Fibroblast of skin of back (primary cell): ENCODE measurements around the gene GABPB1.
A peak's percentile ranks its signal among the peaks of the same experiment; 100 is the strongest.

ENCODE experiments used
- DNase-seq: peaks from one replicate; pipeline ENCODE4 v3.0.0-alpha.2; 2013

Gene GABPB1

DNA sequence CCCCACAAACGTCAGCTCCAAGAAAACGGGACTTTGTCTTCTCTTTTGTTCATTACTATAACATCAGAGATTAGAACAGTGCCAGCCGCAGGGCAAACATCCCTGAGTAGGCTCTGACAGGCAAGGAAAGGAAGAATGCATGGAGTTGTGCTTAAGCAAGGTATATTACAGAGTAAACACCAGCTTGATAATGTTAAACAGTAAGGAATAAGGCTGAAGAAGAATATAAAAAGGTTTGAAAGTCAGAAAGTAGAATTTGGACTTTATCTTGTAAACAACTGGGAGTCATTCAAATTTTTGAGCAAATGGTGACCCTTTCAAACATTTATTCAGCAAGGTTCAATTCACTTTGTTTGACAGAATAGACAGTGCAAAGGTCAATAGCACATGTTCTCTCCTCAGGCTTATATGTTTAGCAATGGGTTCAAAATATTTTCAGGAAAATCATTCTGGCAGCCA is 11.0 kb downstream of the GABPB1 start:
- DNase-seq = no peak

DNA sequence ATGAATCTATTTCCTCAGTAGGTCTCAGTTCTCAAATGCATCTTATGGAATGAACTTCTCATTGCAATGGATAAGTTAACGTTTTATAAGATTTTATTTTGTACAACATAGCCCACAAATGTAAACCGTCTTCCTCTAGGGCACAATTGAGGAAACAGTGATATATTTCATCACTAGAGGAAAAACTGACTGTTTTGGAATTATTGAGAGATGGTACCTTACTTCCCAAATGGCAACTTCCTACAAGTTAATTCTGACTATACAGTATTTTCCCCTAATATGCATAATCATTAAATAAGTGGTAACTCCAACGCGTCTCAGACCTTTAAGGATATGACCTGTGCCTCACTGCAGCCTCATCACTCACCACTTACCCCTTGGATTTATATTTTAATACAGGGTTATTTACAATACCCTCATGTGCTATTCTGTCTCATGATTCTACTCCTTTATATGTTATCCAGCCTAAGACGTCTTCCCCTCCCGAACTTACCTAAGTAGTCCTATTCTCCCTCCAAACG is 13.3 kb downstream of the GABPB1 start:
- DNase-seq = no peak

DNA sequence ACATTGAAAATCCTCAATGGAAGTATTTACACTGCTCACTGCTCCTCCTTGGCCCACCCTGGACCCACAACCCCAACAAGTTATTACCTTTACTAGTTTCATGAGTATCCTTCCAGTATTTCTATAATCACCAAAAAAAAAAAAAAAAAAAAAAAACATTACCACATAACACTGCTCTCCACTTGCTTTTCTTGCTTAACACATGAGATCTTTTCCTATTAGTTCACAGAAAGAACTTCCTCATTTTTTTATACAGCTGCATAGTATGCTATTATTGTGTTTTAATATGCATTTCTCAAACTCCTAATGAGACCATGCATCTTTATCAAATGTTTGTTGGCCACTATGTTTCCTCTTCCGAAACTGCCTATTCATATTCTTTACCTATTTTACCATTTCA is 14.6 kb downstream of the GABPB1 start:
- no peak for DNase-seq

DNA sequence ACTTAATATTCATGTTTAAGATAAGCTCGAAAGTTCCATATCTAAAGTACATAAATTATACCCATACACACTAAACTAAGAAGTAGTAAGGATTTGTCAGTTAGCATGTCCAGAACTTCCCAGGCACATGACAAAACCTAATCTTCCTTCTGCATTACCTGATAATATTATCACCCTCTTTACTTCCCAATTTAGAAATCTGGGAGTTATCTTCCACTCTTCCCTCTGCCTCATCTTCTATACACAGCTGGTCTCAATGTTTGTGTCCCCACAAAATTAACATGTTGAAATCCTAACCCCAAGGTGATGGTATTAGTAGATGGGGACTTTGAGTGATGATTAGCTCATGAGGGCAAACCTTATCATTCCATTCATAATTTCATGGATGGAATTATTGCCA is 15.3 kb downstream of the GABPB1 start:
- DNase-seq = no peak

DNA sequence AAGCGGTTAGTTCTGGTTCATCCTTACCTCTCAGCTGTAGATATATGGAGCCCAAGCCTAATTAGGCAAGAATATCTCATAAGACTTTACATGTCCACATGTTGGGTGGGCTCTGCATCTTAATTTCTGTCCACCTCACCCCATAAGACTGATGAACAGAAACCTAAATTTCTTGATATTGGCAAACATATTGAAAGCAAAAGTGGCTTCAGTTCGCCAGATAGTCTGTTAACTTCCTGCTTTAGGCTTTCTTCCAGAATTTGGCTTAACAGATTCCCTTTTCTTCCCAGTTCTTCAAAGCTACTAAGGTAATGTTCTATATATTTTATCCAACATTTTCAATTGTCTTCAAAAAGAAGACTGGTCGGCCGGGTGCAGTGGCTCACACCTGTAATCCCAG is 19.7 kb downstream of the GABPB1 start:
- no peak for DNase-seq

GRCh38 chr15:50333229-50333628 is 21.8 kb downstream of the GABPB1 start:
- no peak for DNase-seq

- no peak for DNase-seq
Observed at GRCh38 chr15:50330921-50331320, 24.1 kb downstream of the GABPB1 start.

- DNase-seq = no peak
Observed at GRCh38 chr15:50328116-50328515, 26.9 kb downstream of the GABPB1 start.

- no peak for DNase-seq
Observed at GRCh38 chr15:50321680-50322210, 33.3 kb downstream of the GABPB1 start.

DNA sequence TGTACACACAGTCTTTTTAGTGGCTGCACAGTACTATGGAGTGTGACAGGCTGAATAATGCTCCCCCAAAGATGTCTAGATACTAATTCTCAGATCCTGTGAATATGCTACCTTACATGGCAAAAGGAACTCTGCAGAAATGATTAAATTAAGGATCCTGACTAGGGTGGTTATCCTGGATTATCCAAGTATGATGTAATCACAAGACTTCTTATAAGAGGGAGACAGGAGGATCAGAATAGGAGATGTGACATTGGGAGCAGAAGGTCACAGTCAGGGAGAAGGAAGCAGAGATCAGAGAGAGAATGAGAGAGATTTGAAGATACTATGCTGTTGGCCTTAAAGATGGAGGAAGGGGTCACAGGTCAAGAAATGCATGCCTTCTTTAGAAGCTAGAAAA is 34.5 kb downstream of the GABPB1 start:
- no peak for DNase-seq

DNA sequence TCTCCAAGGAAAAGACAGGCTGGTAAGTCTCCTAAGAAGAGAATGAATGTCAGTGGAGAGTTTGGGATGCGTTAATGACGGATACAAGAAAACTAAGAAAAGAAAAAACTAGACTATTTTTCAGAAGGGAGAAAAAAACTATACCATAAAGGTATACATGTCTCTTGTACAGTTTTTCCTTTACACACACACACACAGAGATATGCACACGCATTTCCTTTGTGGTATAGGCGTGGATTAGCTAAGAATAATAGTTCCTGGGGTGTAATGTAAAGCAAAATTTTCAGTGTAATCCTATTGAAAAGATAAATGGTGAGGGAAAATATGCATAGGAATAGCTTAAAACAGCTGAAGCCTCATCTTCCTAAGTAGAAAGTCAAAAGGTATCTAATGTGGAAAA is 36.3 kb downstream of the GABPB1 start:
- no peak for DNase-seq

DNA sequence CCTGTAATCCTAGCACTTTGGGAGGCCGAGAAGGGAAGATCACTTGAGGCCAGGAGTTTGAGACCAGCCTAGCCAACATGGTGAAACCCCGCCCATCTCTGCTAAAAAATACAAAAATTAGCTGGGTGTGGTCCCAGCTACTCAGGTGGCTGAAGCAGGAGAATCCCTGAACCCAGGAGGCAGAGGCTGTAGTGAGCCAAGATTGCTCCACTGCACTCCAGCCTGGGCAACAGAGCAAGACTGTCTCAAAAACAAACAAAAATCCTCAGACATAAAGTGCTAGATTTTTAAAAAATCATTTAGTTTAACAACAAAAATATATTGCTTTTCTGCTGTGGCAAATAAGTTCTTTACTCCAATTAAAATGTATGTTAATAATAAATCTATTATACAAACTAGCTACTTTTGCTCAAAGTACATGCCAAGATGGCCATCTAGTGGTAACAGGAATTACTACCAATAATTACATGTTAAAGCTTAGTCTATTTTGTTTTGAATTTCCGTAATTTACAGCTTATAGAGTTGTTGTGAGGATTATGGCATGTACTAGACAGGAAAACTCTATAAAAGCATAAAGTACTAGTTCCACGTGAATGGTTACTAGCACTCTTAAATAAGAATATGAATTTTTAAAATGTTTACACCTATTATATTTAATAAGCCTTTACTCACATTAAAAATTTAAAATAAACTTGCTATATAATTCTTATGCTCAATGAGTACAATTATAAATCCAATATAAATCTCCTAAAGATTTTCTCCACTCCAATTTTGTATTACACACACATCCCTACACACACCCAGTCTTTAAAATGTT is 39.0 kb downstream of the GABPB1 start:
- peak; percentile 31 for DNase-seq

DNA sequence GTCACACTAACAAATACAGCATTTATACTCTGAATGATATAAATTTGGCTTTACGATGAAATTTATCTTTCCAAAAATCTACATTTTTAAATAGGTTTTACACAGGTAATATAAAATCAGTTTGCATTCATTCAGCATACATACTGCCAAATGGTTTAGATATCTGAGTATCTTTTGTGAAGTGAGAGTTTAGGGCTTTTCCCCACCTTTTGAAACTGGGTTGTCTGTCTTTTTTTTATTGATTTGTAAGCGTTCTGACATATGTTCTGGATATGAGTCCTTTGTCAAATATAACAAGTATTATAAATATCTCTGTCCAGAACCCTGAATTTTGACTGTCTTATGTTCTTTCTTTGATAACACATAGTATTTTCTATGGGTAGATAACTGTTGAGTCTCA is 42.4 kb downstream of the GABPB1 start:
- DNase-seq = no peak

GRCh38 chr15:50307799-50308198 is 47.2 kb downstream of the GABPB1 start:
- no peak for DNase-seq

DNA sequence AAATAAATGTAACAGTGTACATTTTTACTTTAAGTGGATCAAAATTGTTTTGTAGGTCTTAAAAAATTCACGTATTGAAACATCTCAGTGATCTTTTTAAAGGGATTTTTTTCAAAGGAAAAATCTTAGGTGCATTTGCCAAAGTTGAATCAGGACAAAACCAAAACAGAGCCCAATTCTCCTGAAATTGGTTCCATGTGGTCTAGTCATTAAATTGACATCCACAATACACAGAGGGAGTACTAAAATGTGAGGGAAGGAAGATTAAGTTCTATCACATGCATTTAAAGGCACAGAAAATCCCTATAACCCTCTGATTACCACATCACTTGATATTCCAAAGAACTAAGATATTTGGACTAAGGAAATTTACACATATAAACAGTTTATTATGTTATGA is 50.2 kb downstream of the GABPB1 start:
- no peak for DNase-seq

DNA sequence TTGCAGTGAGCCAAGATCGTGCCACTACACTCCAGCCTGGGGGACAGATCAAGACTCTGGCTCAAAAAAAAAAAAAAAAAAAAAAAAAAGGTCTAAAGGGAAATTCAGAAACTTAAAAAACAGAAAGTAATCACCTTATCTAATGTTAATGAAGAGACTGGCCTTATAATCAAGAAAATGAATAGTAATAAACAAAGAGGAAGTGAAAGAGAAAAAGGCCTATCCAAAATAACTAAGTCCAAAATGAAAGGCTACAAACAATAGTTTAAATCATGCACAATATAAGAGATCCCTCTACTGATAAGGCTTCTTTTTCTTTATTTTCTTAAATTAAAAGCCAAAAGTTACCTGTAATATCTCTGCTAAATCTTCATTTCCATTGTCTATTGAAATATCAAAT is 52.4 kb downstream of the GABPB1 start:
- no peak for DNase-seq

GRCh38 chr15:50298340-50298739 is 56.7 kb downstream of the GABPB1 start:
- DNase-seq = no peak

GRCh38 chr15:50295966-50296365 is 59.0 kb downstream of the GABPB1 start:
- DNase-seq = no peak

- DNase-seq = no peak
Observed at GRCh38 chr15:50289749-50290148, 65.2 kb downstream of the GABPB1 start.

DNA sequence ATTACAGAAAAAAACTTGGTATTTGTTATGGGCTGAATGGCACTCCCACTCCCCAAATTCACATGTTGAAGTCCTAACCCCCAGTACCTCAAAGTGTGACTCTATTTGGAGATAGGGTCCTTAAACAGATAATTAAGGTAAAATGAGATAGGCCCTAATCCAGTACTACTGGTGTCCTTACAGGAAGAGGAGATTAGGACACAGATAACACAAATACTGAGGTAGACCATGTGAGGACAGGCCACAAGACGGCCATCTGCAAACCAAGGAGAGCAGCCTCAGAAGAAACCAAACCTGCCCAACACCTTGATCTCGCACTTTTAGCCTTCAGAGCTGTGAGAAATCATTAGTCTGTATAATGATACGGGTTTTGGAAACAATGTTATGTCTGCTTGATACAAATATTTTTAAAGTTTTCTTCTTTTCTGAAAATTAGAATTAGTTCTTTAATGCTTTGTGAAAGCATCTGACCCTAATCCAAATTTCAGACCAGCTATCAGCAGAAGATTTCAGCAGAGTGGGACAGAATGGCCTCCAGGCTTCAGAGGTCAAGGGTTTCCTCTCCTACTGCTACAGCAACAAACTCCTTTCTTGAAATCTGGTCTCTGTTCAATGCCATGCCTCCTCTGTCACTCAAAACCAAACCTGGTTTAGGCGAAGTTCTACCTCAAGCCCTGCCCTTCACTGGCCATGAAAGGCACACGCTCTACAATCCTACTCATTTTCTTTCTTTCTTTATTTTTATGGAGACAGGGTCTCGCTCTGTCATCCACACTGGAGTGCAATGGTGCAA is 67.5 kb downstream of the GABPB1 start:
- DNase-seq = no peak

DNA sequence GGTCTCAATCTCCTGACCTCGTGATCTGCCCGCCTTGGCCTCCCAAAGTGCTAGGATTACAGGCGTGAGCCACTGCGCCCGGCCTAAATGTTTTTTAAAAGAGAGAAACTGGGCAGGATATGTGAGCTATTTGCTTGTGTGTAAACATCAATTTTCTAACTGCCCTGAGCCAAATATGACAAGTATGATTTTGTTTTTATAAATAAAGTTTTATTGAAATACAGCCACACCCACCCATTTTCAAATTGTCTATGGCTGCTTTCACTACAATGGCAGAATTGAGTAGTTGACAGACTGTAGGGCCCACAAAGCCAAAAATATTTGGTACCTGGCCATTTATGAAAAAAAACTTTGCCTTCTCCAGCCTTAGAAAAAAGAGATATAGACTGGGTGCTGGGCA is 73.6 kb downstream of the GABPB1 start:
- no peak for DNase-seq

DNA sequence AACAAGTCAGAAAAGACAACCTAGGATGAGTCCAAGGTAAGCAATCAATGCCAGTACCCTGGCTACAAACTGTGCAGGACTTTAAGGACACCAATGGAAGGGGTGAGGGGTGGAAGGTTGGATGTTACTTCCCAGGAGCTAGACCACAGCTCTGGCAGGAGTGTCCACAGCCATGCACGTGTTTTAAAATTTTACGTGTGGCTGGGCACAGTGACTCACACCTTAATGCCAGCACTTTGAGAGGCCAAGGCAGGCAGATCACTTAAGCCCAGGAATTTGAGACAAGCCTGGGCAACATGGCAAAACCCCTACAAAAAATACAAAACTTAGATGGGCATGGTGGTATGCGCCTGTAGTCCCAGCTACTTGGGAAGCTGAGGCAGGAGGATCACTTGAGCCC is 74.7 kb downstream of the GABPB1 start:
- no peak for DNase-seq

- no peak for DNase-seq
Observed at GRCh38 chr15:50278496-50278895, 76.5 kb downstream of the GABPB1 start.

DNA sequence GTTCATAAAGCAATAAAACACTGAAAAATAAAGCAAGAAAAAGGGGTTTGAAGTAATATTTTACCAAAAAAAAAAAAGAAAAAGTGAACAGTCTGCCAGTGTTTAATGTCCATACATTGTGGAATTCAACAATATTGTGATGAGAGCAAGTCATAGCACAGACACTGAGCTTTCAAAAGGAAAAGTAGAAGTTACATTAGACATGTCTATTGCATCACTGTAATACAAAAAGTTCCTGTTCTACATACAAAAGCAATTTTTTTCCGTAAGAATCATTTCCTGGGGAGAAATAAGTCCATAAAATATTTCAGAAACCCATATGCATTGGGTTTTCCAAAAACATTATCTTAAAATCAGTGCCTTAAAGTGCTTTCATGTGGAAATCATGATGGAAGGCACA is 77.6 kb downstream of the GABPB1 start:
- no peak for DNase-seq
